VCaP (cell line): ENCODE data around the gene CFAP73.

ENCODE experiments used
- H3K27ac ChIP-seq: fragments of 450-650 bp; 2 replicates; pipeline ENCODE4 v1.5.1; 2017
- CTCF ChIP-seq: fragments of 450-650 bp; conservative IDR thresholded peaks from 2 replicates; pipeline ENCODE4 v1.5.1; 2017; ENCODE audit warnings: mild to moderate bottlenecking, moderate library complexity

Gene CFAP73

GRCh38 chr12:113145720-113146551, 3.6 kb upstream of the CFAP73 start:
- no peak for TF ChIP-seq CTCF
- H3K27ac ChIP-seq = no peak overlapping the region

DNA sequence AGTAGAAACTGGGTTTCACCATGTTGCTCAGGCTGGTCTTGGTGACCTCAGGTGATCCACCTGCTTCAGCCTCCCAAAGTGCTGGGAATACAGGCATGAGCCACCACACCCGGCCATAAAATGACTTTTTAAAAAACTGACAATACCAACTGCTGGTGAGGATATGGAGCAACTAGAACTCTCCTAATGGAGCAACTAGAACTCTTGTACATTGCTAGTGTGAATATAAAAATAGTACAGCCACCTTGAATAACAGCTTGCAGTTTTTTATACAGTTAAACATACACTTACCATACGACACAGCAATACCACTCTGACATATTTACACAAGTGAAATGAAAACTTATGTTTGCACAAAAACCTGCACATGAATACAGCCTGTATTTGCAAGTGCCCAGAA, 2.5 kb upstream of the CFAP73 start:
- TF ChIP-seq CTCF = no peak
- H3K27ac ChIP-seq = no peak overlapping the region

- no peak for TF ChIP-seq CTCF
- no peak overlapping the region for H3K27ac ChIP-seq
These were observed 2.1 kb downstream of the CFAP73 start for GRCh38 chr12:113151655-113152054.

- no peak for TF ChIP-seq CTCF
- peak overlapping the region; percentile 52; the same call in 1 of the 2 replicates for H3K27ac ChIP-seq
These were observed 2.8 kb downstream of the CFAP73 start for GRCh38 chr12:113152196-113152834.

DNA sequence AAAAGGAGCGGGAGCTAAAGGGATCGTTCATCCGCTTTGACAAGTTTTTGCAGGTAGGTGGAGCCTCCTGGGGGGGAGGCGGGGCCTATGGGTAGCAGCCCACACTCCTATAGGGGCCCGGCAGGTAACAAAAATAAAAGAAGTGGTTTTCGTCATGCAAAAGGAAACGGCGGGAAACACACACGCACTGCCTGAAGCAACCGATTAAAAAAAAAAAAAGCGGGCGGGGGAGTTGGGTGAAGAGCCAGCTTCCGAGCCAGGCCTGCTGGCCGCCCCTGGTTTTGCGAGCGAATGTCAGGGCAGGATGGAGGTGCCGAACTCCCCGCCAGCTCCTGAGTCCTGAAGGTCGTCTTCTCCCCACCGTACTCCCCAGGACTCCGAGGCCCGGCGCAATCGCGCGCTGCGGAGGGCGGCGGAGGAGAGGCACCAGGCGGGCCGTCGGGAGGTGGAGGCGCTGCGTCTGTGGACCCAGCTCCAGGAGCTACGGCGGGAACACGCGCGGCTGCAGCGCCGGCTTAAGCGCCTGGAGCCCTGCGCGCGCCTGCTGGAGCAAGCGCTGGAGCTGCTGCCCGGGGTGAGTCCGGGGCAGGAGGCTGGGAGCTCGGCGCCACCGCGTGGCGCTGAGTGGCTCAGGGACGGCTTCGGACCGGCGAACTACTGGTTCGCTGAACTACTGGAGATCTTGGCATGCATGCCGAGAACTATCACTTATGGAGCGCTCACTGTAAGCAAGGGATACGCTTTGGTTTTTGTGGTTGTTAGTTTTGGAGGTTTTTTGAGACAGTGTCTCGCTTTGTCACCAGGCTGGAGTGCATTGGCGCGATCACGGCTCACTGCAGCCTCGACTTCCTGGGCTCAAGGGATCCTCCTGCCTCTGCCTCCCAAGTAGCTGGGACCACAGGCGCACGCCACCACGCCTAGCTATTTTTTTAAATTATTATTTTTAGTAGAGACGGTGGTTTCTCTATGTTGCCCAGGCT, 3.6 kb downstream of the CFAP73 start:
- TF ChIP-seq CTCF = peak; percentile 82
- H3K27ac ChIP-seq = peak overlapping the region; percentile 52; the same call in 1 of the 2 replicates

GRCh38 chr12:113154351-113154973, 4.9 kb downstream of the CFAP73 start:
- no peak for TF ChIP-seq CTCF
- no peak overlapping the region for H3K27ac ChIP-seq
